ENCODE results near the gene CTSE.

The CTSE gene

DNA sequence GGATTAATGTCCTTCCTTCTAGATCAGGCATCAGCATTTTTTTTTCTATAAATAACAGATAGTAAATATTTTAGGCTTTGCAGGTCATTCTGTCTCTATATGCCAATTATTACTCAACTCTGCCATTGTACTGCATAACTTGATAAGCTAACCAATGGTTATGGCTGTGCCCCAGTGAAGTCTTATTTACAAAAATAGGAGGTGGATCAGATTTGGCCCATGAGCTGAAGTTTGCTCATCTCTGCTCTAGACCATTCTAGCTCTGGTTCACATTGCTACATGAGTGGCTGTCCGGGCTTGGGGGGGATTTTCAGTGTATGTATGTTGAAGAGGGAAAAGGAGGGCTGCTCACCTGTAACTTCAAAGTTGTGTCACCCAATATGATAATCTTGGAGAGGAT lies 30.6 kb downstream of the CTSE start:
- TF ChIP-seq ZNF274 (IDR thresholded peaks at IDR 0.05; ENCODE audit: low read depth, low read length) = no peak
- H3K4me3 ChIP-seq (ENCODE audit: low read length) = no peak overlapping the region

DNA sequence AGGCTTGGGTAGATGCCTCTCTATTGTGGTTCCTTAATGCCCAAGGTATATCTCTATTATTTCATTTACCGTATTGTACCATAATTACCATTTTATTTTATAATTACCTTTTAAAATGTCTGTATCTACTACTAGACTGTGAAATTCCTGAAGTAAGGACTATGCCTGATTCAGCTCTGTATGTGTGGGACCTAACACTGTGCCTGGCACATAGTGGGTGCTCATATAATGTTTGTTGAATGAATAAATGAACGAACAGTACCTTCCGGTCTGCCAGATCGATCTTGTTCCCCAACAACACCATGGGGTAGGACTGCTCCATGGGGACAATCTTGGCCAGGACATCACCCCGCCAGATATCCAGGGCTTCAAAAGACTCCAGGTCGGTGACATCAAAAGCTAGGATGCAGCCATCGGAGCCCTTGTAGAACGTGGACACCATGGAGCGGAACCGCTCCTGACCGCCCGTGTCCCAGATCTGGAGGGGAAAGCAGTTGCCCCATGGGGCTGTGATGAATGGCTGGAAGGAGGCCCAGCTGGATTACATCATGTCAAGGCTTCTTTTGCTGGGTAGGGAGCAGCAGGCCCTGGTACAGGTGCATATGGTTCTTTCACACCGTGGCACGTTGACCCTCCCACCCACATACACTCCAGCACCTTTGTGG lies 31.3 kb downstream of the CTSE start:
- no peak overlapping the region for H3K4me3 ChIP-seq (ENCODE audit: low read length)
- no peak for TF ChIP-seq ZNF274 (IDR thresholded peaks at IDR 0.05; ENCODE audit: low read depth, low read length)

DNA sequence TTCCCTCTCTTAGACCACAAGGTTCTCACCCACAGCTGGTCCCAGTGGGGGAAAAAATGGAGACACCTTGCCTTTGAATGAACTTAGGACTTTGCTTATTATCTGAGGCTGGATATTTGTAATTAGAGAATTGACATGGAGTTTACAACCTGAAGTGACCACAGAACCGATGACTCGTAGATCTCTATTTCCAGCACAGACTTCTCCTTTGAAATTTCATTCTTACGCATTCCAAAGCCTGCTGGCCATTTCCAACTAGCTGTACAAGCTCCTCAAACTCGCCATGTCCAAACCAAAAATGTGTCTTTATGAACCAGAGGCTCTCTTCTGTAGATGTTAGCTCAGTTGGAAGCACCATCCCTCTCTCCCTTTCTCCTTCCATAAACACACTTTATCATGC lies 32.5 kb downstream of the CTSE start:
- no peak for TF ChIP-seq ZNF274 (IDR thresholded peaks at IDR 0.05; ENCODE audit: low read depth, low read length)
- H3K4me3 ChIP-seq (ENCODE audit: low read length) = no peak overlapping the region

DNA sequence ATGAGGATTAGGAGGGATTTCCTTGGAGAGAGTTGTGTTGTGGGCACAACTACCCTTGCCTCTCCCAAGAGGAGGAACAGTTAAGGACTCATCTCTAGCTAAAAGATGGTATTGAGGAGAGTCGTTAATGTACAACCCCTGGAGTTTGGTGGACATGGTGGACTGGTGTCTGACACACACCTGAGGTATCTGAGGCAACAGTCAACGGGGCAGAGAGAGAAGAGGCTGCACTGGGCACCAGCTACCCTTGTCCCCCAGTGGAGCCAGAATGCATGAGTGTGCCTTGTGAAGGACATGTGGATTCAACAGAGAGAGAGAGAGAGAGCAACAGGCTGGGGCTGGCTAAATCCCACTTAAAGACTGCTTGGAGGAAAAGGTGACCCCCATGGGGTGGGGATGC lies 33.5 kb downstream of the CTSE start:
- no peak for TF ChIP-seq ZNF274 (IDR thresholded peaks at IDR 0.05; ENCODE audit: low read depth, low read length)

DNA sequence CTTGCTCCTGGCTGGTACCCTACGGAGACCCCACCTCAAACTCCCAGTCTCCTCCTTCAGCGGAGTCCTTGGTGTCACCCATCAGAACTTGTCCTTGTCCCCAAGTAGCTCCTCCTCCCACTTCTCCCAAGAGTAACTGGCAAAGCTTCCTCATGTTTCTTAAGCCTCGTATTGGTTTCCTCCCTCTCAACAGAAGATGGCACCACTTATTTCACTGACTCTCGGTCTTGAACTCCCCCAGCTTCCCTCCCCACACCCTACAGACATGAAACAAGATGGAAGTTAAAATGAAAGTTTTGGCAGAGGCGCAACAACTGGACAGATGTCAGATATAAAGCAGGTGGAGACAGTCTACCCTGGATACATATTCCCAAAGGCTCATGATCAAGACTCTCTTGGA lies 33.9 kb downstream of the CTSE start:
- TF ChIP-seq ZNF274 (IDR thresholded peaks at IDR 0.05; ENCODE audit: low read depth, low read length) = no peak
- no peak overlapping the region for H3K4me3 ChIP-seq (ENCODE audit: low read length)

More for the DNA sequence above, 33.5 kb downstream of the CTSE start:
- H3K4me3 ChIP-seq (ENCODE audit: low read length) = no peak overlapping the region

DNA sequence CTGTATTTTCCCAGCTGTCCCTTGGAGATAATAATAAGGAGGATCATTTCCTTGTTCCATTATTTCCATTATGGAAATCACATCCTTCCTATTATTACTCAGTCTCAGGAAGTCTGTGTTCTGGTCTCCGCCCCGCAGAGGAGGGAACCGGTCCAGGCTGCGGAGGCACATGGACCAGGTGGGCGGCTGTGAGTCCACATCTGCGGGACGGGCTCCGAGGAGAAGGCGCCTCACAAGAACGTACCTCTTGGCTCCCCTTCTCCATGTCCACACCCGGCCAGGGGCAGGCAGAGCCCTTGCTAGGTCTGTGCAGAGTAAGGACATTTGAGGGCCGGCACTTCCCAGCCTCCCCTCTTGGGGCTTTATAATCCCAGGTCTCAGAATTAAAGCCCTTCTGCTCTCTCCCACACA lies 35.1 kb downstream of the CTSE start:
- no peak for TF ChIP-seq ZNF274 (IDR thresholded peaks at IDR 0.05; ENCODE audit: low read depth, low read length)
- no peak overlapping the region for H3K4me3 ChIP-seq (ENCODE audit: low read length)

DNA sequence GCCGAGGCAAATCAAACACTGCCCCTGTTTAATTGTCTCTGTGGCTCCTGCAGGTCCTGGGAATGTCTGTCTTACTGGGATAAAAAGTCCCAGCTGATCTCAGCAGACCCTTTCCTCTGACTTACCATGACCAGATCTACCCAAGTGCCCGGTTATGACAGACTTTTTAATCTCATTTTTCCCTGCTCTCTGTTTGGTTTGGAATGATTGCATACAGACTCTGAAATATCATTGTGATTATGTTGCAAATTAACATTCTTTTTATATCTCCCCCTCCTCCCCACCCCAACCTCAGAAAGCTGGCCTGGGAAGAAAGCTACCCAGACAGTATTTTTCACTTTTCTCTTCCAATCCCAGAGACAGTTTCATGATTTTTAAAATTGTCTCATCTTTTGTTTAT lies 36.8 kb downstream of the CTSE start:
- TF ChIP-seq ZNF274 (IDR thresholded peaks at IDR 0.05; ENCODE audit: low read depth, low read length) = no peak
- H3K4me3 ChIP-seq (ENCODE audit: low read length) = no peak overlapping the region

DNA sequence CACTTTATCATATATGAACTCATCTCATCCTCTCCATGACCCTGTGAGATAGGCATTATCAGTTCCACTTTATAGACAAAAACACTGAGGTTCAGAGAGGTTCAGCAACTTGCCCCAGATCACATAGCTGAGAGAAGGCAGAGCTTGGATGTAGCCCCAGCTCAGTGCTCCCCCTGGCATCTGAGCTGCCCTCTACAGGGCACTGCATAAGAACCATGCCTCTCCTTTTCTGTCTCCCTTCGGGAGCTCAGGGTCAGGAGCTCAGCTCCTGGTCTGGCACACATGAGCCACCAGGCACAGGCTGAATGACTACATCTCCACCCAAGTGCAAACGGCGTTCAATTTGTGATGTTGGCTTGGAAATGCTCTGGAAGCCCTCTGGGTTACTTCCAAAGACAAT lies 37.4 kb downstream of the CTSE start:
- no peak for TF ChIP-seq ZNF274 (IDR thresholded peaks at IDR 0.05; ENCODE audit: low read depth, low read length)
- H3K4me3 ChIP-seq (ENCODE audit: low read length) = no peak overlapping the region

DNA sequence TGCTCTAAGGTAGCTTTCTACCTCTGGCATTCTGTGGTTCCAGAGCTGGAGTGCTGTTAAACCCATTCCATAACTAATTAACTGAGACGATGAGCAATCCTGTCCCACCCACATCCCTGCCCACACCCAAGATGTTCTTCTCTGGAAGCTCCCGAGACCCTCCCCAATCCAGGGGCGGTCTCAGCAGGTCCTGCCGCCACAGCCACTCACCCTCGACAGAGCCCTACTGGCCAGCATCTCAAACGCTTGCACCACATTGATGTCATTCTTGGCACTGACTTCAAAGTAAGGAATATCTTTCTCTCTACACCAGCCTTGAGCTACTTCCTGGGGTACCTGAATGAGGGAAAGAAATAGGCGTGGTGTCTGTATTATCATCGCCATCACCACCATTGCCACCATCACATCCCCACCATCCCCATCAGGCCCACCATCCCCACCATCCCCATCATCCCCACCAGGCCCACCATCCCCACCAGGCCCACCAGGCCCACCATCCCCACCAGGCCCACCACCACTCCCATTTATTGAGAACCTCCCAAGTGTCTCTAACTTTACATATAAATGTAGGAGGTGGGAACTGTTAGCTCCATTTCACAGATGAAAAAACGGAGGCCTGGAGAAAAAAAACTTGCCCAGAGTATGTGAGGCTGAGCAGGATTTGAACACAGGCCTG lies 38.2 kb downstream of the CTSE start:
- no peak for TF ChIP-seq ZNF274 (IDR thresholded peaks at IDR 0.05; ENCODE audit: low read depth, low read length)
- H3K4me3 ChIP-seq (ENCODE audit: low read length) = no peak overlapping the region

DNA sequence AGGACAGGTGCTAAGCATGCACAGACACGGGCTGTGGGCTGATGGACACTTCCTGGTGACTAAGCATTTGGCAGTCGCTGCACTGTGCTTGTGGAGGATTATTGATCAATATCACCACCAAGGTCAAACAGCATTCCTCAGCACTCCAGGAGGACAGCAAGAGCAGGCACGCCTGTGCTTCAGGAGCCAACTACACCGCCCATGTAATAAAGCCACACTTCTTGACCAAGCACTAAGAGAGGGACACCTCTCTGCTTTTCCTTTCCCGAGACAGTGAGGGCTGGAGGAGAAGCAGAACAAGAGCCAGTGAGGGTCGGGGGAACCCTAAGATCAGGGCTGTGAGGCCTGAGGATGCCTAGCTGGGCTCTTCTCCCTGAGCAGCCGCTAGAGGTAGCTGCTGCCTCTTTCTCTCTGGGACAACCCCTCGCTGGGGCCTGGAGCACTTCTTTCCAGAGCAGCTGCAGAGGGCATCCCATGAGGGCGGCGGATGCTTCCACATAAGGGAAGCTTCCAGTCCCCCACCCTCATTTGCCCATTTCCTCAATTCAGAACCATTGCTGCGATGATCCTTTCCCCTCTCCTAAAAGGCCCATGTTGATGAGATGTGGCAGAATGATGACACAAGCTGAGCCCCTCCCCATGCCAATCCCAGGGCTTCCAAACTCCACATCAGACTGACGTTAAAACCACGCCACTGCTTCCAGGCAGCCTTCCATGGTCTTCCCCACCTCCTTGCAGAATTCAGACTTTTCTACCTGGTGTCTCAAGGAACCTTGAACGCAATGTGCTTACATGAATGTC lies 39.6 kb downstream of the CTSE start:
- no peak for TF ChIP-seq ZNF274 (IDR thresholded peaks at IDR 0.05; ENCODE audit: low read depth, low read length)
- no peak overlapping the region for H3K4me3 ChIP-seq (ENCODE audit: low read length)

DNA sequence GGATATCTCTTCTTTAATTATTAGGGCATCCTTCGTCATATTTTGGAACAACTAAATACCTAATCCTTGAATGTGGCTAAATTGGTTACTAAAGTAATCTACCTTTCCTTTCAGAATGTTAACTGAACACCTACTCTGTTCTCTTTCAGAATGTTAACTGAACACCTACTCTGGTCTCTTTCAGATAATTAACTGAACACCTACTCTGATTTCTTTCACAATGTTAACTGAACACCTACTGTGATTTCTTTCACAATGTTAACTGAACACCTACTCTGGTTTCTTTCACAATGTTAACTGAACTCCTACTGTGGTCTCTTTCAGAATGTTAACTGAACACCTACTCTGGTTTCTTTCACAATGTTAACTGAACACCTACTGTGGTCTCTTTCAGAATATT lies 42.4 kb downstream of the CTSE start:
- no peak overlapping the region for H3K4me3 ChIP-seq (ENCODE audit: low read length)
- no peak for TF ChIP-seq ZNF274 (IDR thresholded peaks at IDR 0.05; ENCODE audit: low read depth, low read length)

DNA sequence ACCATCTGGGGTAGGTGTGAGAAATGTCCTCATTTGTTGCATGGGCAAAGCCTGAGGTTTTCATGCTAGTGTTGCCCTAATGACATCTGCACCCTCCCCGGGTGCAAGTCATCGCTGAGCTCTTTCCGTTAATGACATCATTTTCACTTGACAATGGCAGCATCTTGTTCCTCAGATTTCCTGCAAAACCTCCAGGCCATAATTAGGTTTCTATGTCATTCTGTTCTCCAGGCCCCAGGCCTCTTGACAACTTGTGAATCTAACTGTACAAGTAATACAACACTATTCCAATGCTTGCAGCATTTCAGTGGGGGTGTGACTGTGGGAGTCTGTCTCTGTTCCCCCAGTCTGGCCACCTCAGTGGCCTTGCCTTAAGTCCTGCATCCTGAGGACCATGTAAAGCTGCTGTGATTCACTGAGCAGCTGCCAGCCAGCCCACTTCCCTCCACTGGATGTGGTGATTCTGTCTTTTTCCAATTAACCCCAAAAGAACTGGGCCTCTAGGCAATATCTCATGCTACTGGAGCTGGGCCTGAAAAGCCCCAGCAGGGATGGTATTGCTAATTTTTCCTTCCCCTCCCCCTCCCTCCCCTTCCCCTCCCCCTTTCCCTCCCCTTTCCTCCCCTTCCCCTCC lies 43.3 kb downstream of the CTSE start:
- no peak overlapping the region for H3K4me3 ChIP-seq (ENCODE audit: low read length)
- no peak for TF ChIP-seq ZNF274 (IDR thresholded peaks at IDR 0.05; ENCODE audit: low read depth, low read length)

DNA sequence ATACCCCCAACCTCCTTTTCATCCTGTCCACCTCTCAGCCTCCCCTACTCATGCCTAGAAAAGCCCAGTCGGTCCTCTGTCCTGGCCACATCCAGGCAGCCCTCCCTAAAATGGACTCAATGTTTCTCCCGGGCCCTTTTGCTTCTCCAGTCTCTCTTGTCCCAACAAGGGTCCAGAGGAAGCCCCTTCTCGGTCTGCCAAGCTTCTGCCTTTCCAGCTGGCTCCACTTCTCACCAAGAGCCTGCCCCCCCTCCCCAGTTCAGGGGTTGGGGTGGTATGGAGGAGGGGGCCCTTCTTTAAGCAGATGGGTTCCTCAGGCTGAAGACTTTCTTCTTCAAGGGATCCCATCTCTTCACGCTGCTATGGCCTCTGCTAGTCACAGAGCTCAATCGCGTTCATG lies 44.4 kb downstream of the CTSE start:
- no peak overlapping the region for H3K4me3 ChIP-seq (ENCODE audit: low read length)

DNA sequence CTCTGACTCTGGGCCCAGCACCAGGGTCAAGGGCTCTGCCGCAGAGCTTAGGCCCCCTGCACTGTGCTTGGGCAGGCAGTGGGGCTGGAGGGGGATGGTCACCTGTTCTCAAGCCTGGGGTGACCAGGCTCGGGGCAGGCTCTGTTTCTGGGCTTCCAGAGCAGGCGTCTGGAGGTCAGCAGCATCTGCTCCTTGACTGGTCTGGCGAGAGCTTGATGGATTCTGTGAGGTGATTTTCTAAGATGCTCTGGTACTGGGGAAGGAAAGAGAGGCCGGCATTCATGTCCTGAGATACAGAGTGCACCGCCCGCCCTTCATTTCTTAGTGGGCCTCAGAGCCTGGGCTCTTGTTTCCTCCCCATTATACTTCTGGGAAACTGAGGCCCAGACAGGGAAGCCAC lies 45.0 kb downstream of the CTSE start:
- H3K4me3 ChIP-seq (ENCODE audit: low read length) = no peak overlapping the region
- TF ChIP-seq ZNF274 (IDR thresholded peaks at IDR 0.05; ENCODE audit: low read depth, low read length) = no peak

More for the DNA sequence above, 44.4 kb downstream of the CTSE start:
- no peak for TF ChIP-seq ZNF274 (IDR thresholded peaks at IDR 0.05; ENCODE audit: low read depth, low read length)

All from GM08714 (cell line).